Brain microvascular endothelial cell (primary cell): ENCODE measurements around the gene ENO3.

Source experiments
- DNase-seq: peaks from one replicate; pipeline ENCODE4 v3.0.0-alpha.2; 2020
- H3K27ac ChIP-seq: fragments of 250-450 bp; sonication (Bioruptor Pico); 2 replicates; pipeline ENCODE4 v1.5.1; 2020; ENCODE audit warnings: mild to moderate bottlenecking, moderate library complexity
- H3K27me3 ChIP-seq: fragments of 250-450 bp; sonication (Bioruptor Pico); replicated peaks from 2 replicates; pipeline ENCODE4 v1.5.1; 2020; ENCODE audit warnings: mild to moderate bottlenecking
- H3K36me3 ChIP-seq: fragments of 250-450 bp; sonication (Bioruptor Pico); replicated peaks from 2 replicates; pipeline ENCODE4 v1.5.1; 2020; ENCODE audit warnings: mild to moderate bottlenecking
- H3K4me3 ChIP-seq: 2 replicates; pipeline ENCODE4 v1.5.1; 2011; ENCODE audit warnings: low read depth, mild to moderate bottlenecking, control low read depth, low read length, moderate library complexity
- CTCF ChIP-seq: IDR thresholded peaks from 2 replicates; pipeline ENCODE4 v1.5.1; 2011; ENCODE audit warnings: low read depth, mild to moderate bottlenecking, moderate library complexity, low read length, control low read depth, inconsistent platforms; ENCODE audit errors: missing control alignments
- in situ Hi-C: cut with HindIII; loops from 2 replicates; pipeline ENCODE4 v1.10.0; 2017; ENCODE audit warnings: low sequenced_read_pairs, low pct_ligation_motif_present

Gene ENO3

GRCh38 chr17:4968486-4969046 lies 17.6 kb downstream of the ENO3 start:
- Histone ChIP-seq H3K27me3 (no peaks in the 10 kb centered on the region), H3K36me3 (peaks cover 30% of the 10 kb centered on the region), H3K4me3 (peak overlapping the region; percentile 84), H3K27ac (peak overlapping the region; percentile 97)
- DNase-seq, result peak; percentile 23
- in situ Hi-C loops, result no loop called here
- no peak for TF ChIP-seq CTCF

- peak overlapping the region; percentile 84 for H3K4me3 ChIP-seq
- peak overlapping the region; percentile 97 for H3K27ac ChIP-seq
- no peaks in the 10 kb centered on the region for H3K27me3 ChIP-seq
- peak; percentile 3 for TF ChIP-seq CTCF
- in situ Hi-C loops, result no loop called here
- H3K36me3 ChIP-seq, result peaks cover 32% of the 10 kb centered on the region
- DNase-seq, result peak; percentile 80
Measured at GRCh38 chr17:4969047-4969550, 18.2 kb downstream of the ENO3 start.

GRCh38 chr17:4969551-4970173 lies 18.7 kb downstream of the ENO3 start:
- no peak for TF ChIP-seq CTCF
- Histone ChIP-seq H3K36me3 (peaks cover 32% of the 10 kb centered on the region), H3K27me3 (no peaks in the 10 kb centered on the region), H3K4me3 (peak overlapping the region; percentile 84), H3K27ac (peak overlapping the region; percentile 97)
- DNase-seq, result no peak
- in situ Hi-C loops, result no loop called here

GRCh38 chr17:4970273-4970672 lies 19.4 kb downstream of the ENO3 start:
- TF ChIP-seq CTCF, result no peak
- DNase-seq, result no peak
- Histone ChIP-seq H3K27me3 (no peaks in the 10 kb centered on the region), H3K36me3 (peaks cover 32% of the 10 kb centered on the region), H3K27ac (no peak overlapping the region), H3K4me3 (no peak overlapping the region)
- in situ Hi-C loops, result no loop called here

GRCh38 chr17:4971826-4972225 lies 20.9 kb downstream of the ENO3 start:
- no peak for TF ChIP-seq CTCF
- Histone ChIP-seq H3K27me3 (no peaks in the 10 kb centered on the region), H3K4me3 (no peak overlapping the region), H3K36me3 (peaks cover 32% of the 10 kb centered on the region), H3K27ac (no peak overlapping the region)
- in situ Hi-C loops, result no loop called here
- DNase-seq, result no peak
